Glomerular endothelial cell (primary cell): ENCODE measurements around the gene EOLA1. TPM values are rescaled to one million over a fixed set of nuclear protein-coding genes. Genes with fewer than 3 reads are reported as not detected.
"Not testable (repeated sequence)": the region's sequence is repeated elsewhere in the genome, so short reads cannot be mapped to it uniquely, and the experiment has no call there.

Source experiments
- DNase-seq: peaks from one replicate; pipeline ENCODE4 v3.0.0-alpha.2; 2011; ENCODE audit warnings: low read depth, low spot score; ENCODE audit errors: extremely low read depth
- total RNA-seq: library from RNA; depleted of rRNA; stranded (reverse); fragments of >200 nt; gene quantifications from 2 replicates; pipeline ENCODE4 v1.2.3, GENCODE V29; 2015

EOLA1 gene
- total RNA-seq, 1 donor from 2014 or later, result 11.2 TPM

GRCh38 chrX:149541521-149542047, 772 bp downstream of the EOLA1 start:
- no peak for DNase-seq

GRCh38 chrX:149545545-149546543, 5.0 kb downstream of the EOLA1 start:
- not testable (repeated sequence) for DNase-seq

GRCh38 chrX:149546962-149547361, 6.2 kb downstream of the EOLA1 start:
- not testable (repeated sequence) for DNase-seq

GRCh38 chrX:149547782-149548181, 7.0 kb downstream of the EOLA1 start:
- DNase-seq, result not testable (repeated sequence)

GRCh38 chrX:149549701-149550100, 8.9 kb downstream of the EOLA1 start, which contains the start of gene HSFX3:
Gene HSFX3, minus strand, starts transcription at chrX:149549924. Its CDS starts 72 bp downstream, at chrX:149549852.
- DNase-seq, result not testable (repeated sequence)

- not testable (repeated sequence) for DNase-seq
Measured at GRCh38 chrX:149550454-149550853, 9.6 kb downstream of the EOLA1 start.

- DNase-seq, result not testable (repeated sequence)
Measured at GRCh38 chrX:149551245-149551938, 10.6 kb downstream of the EOLA1 start.

- DNase-seq, result not testable (repeated sequence)
Measured at GRCh38 chrX:149551939-149552248, 11.1 kb downstream of the EOLA1 start.

- not testable (repeated sequence) for DNase-seq
Measured at GRCh38 chrX:149555251-149555650, 14.4 kb downstream of the EOLA1 start.

GRCh38 chrX:149563359-149563758, 22.5 kb downstream of the EOLA1 start:
- no peak for DNase-seq

GRCh38 chrX:149567621-149568417, 27.0 kb downstream of the EOLA1 start:
- DNase-seq, result no peak

- no peak for DNase-seq
Measured at GRCh38 chrX:149568701-149569296, 28.0 kb downstream of the EOLA1 start.

- DNase-seq, result no peak
Measured at GRCh38 chrX:149569770-149570169, 29.0 kb downstream of the EOLA1 start.

GRCh38 chrX:149570668-149571067, 29.9 kb downstream of the EOLA1 start:
- DNase-seq, result no peak

GRCh38 chrX:149571770-149572169, 31.0 kb downstream of the EOLA1 start:
- no peak for DNase-seq

- no peak for DNase-seq
Measured at GRCh38 chrX:149572743-149573142, 31.9 kb downstream of the EOLA1 start.

GRCh38 chrX:149573456-149573855, 32.6 kb downstream of the EOLA1 start:
- DNase-seq, result not testable (repeated sequence)

GRCh38 chrX:149585631-149586030, 44.8 kb downstream of the EOLA1 start:
- not testable (repeated sequence) for DNase-seq

GRCh38 chrX:149587359-149587758, 46.5 kb downstream of the EOLA1 start, which contains the start of gene MAGEA9B:
Gene MAGEA9B, minus strand, starts transcription at chrX:149587459. Its CDS starts 4,280 bp downstream, at chrX:149583179.
- DNase-seq, result not testable (repeated sequence)

GRCh38 chrX:149590993-149591392, 50.2 kb downstream of the EOLA1 start:
- DNase-seq, result not testable (repeated sequence)
